ENCODE data around the gene SMAP2.
"Not testable (repeated sequence)": the region's sequence is repeated elsewhere in the genome, so short reads cannot be mapped to it uniquely, and the experiment has no call there.

SMAP2 gene

DNA sequence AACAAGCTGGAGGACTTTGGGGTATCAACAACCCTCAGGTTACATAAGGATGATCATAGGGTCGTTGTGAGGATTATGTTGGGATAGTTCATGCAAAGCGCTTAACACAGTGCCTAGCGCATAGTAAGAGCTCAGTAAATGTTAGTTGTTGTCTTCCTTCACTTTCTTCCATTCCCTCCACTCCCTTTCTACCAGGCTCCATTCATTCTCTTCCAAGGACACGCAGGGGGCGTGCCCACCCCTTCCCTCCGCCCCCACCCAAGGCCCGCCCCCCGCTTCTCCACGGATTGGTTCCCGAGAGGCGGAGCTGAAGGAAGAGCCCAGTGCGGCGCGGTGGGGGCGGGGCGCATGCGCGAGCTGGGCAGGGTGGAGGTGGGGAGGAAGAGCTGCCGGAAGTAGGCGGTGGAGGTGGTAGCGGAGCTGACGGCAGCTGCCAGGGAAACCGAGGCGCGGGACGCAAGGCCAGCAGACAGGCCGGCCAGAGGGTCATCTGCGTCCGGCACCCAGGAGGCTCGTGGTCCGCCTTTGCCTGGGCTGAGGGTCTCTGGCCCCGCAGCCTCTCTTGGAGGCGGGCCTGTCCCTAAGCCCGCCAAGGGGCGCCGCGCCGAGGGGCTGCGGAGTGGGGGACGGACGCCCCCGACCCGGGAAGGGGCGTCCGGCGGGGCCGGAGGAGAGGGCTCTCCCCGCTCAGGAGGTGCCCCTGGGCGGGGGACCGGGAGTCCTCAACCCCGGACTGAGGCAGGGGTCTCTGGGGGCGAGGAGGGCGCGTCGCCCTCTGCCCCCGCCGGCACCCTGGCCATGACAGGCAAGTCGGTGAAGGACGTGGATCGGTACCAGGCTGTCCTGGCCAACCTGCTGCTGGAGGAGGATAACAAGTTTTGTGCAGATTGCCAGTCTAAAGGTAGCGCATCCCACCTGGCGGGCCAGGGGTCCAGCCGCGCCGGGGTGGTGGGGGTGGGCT is at the start of gene SMAP2:
Gene SMAP2 (plus strand): TSS at position 405 of the 961 bp plus-strand sequence. CDS start 394 bp downstream, at position 799.
- DNase-seq (ENCODE audit: low read depth, low spot score), result peak; percentile 84
- no peaks in the 10 kb centered on the region for H3K9me3 ChIP-seq (ENCODE audit: control insufficient read depth, insufficient read depth, low read length)
- WGBS (ENCODE audit: insufficient coverage, insufficient read length), result no CpG with 5 or more reads among the region's 65 CpGs
- no peaks in the 10 kb centered on the region; the same call in 1 of the 2 replicates for H3K4me1 ChIP-seq (ENCODE audit: control insufficient read depth, insufficient read depth, low read length)
- no peaks in the 10 kb centered on the region for H3K36me3 ChIP-seq (ENCODE audit: control insufficient read depth, insufficient read depth, low read length)
- H3K27me3 ChIP-seq (ENCODE audit: control insufficient read depth, insufficient read depth, low read length), result no peaks in the 10 kb centered on the region
- no peak within 1 kb of the TSS for H3K27ac ChIP-seq (ENCODE audit: low read length)
- H3K4me3 ChIP-seq (ENCODE audit: low read length), result peak within 1 kb of the TSS; percentile 93

DNA sequence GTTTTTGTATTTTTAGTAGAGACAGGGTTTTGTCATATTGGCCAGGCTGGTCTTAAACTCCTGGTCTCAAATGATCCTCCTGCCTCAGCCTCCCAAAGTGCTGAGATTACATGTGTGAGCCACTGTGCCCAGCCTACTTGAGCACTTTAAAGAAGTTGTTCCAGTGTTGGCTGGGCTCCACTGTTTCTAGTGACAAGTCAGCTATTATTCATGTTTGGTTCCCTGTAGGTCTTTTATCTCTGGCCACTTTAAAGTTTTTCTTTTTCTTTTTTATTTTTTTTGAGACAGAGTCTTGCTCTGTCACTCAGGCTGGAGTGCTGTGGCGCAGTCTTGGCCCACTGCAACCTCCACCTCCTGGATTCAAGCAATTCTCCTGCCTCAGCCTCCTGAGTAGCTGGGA is 42.1 kb upstream of the SMAP2 start:
- H3K27ac ChIP-seq (ENCODE audit: low read length); H3K4me1 ChIP-seq (ENCODE audit: control insufficient read depth, insufficient read depth, low read length); H3K4me3 ChIP-seq (ENCODE audit: low read length); H3K27me3 ChIP-seq (ENCODE audit: control insufficient read depth, insufficient read depth, low read length); H3K9me3 ChIP-seq (ENCODE audit: control insufficient read depth, insufficient read depth, low read length); DNase-seq (ENCODE audit: low read depth, low spot score); H3K36me3 ChIP-seq (ENCODE audit: control insufficient read depth, insufficient read depth, low read length): not testable (repeated sequence)
- no CpG with 5 or more reads among the region's 1 CpG for WGBS (ENCODE audit: insufficient coverage, insufficient read length)

DNA sequence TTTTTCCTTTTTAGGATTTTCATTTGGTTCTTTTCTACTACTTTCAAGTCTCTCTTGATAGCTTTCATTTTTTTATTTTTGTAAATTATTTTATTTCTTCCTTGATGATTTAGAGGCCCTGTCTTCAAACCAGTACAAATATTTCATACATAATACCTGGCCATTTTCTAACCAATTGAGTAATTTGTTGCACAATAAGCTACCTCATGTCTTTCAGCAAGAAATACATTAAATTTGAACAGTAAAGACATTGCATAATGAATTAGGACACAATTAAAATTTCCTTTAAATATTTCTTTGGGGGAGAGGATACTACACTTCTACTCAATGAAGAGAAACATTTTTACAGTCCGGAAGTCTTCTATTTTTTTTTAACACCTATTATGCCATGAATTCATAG is 40.8 kb upstream of the SMAP2 start:
- Histone ChIP-seq H3K9me3 (ENCODE audit: control insufficient read depth, insufficient read depth, low read length) (no peaks in the 10 kb centered on the region), H3K36me3 (ENCODE audit: control insufficient read depth, insufficient read depth, low read length) (no peaks in the 10 kb centered on the region), H3K27ac (ENCODE audit: low read length) (no peak overlapping the region), H3K4me3 (ENCODE audit: low read length) (no peak overlapping the region), H3K27me3 (ENCODE audit: control insufficient read depth, insufficient read depth, low read length) (no peaks in the 10 kb centered on the region), H3K4me1 (ENCODE audit: control insufficient read depth, insufficient read depth, low read length) (no peaks in the 10 kb centered on the region)
- no peak for DNase-seq (ENCODE audit: low read depth, low spot score)
- WGBS (ENCODE audit: insufficient coverage, insufficient read length), result no CpG with 5 or more reads among the region's 1 CpG

DNA sequence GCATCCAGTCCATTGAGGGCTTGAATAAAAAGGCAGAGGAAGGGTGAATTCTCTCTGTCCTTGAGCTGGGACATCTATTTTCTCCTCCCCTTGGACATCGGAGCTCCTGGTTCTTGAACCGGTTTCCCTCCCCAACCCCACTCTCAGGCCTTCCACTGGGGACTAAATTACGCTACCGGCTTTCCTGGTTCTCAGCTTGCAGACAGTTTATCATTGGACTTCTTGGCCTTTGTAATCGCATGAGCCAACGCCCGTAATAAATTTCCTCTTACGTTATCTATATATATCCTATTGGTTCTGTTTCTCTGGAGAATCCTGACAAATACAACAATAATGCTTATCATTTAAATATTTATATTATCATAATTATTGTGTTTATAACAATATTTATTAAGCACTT is 36.1 kb upstream of the SMAP2 start:
- Histone ChIP-seq H3K4me3 (ENCODE audit: low read length) (no peak overlapping the region), H3K27me3 (ENCODE audit: control insufficient read depth, insufficient read depth, low read length) (no peaks in the 10 kb centered on the region), H3K9me3 (ENCODE audit: control insufficient read depth, insufficient read depth, low read length) (no peaks in the 10 kb centered on the region), H3K36me3 (ENCODE audit: control insufficient read depth, insufficient read depth, low read length) (no peaks in the 10 kb centered on the region), H3K27ac (ENCODE audit: low read length) (no peak overlapping the region), H3K4me1 (ENCODE audit: control insufficient read depth, insufficient read depth, low read length) (no peaks in the 10 kb centered on the region)
- no peak for DNase-seq (ENCODE audit: low read depth, low spot score)
- WGBS (ENCODE audit: insufficient coverage, insufficient read length), result no CpG with 5 or more reads among the region's 8 CpGs

DNA sequence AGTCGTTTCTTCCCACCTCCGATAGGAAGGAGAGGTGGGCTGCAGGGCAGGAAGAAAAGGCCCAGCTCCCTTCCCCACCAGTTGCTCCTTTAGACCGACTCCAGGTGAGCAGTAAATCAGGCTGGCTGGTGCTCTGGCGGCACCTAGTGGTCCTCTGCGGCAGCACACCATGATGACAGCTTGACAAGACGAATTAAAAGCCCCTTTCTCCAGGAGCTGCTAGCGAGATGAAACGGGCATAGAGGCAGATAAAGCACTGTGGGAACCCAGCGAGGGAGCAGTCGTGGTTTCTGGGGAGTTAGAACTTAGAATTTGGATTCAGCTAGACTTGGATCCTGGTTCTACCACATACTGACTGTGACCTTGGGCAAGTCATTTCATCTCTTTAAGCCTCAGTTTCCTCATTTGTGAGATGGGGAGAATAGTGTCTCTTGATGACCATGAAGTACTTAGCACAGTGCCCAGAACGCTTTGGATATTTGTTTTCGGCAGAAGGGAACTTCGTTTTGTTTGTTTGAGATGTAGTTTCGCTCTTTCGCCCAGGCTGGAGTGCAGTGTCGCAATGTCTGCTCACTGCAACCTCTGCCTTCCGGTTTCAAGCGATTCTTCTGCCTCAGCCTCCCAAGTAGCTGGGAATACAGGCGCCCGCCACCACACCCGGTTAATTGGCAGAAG is 34.6 kb upstream of the SMAP2 start:
- peak; percentile 88 for DNase-seq (ENCODE audit: low read depth, low spot score)
- Histone ChIP-seq H3K9me3 (ENCODE audit: control insufficient read depth, insufficient read depth, low read length) (no peaks in the 10 kb centered on the region), H3K27me3 (ENCODE audit: control insufficient read depth, insufficient read depth, low read length) (no peaks in the 10 kb centered on the region), H3K4me1 (ENCODE audit: control insufficient read depth, insufficient read depth, low read length) (no peaks in the 10 kb centered on the region), H3K36me3 (ENCODE audit: control insufficient read depth, insufficient read depth, low read length) (no peaks in the 10 kb centered on the region), H3K27ac (ENCODE audit: low read length) (no peak overlapping the region), H3K4me3 (ENCODE audit: low read length) (no peak overlapping the region)
- WGBS (ENCODE audit: insufficient coverage, insufficient read length), result no CpG with 5 or more reads among the region's 21 CpGs

DNA sequence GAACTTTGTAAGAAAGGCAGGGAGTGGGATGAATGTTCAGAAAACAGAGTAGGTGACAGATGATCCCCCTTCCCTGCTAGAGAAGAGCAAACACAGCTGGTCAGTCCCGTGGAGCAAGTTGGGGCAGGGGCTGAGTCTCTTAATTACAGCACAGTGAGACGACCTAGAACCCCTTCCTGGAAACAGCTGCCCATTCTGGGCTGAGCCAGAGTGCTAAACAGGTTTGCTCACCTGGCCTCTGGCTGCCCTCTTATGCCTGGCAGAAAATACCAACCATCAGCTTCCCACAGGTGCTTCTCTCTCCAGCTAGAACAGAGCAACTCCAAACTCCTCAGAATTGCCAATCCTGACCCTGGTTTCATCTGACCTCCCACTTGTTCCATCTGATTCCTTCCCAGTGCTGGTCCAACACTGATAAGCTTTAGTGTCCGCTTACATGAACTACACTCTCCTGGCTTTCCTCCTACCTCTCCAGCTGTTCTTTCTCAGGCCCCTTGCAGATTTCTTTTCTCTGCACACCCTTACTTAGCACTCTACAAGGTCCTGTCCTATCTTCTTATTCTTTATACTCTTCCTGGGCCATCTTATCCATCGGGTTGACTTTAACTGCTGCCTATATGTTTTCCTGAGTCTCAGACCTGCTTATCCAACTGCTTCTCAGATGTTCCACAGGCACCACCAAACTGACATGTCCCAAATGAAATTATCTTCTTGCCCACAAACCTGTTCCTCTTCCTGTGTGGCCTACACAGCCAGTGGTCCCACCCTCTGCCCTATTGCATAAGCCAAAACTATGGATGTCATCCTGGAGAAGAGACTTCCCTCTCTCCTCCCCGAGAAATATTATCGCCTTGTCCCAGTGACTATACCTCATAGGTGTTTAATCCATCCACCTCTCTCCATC is 33.9 kb upstream of the SMAP2 start:
- WGBS (ENCODE audit: insufficient coverage, insufficient read length), result no CpG with 5 or more reads among the region's 6 CpGs
- no peaks in the 10 kb centered on the region for H3K27me3 ChIP-seq (ENCODE audit: control insufficient read depth, insufficient read depth, low read length)
- no peak overlapping the region for H3K4me3 ChIP-seq (ENCODE audit: low read length)
- no peaks in the 10 kb centered on the region for H3K36me3 ChIP-seq (ENCODE audit: control insufficient read depth, insufficient read depth, low read length)
- H3K27ac ChIP-seq (ENCODE audit: low read length), result no peak overlapping the region
- no peaks in the 10 kb centered on the region for H3K4me1 ChIP-seq (ENCODE audit: control insufficient read depth, insufficient read depth, low read length)
- H3K9me3 ChIP-seq (ENCODE audit: control insufficient read depth, insufficient read depth, low read length), result no peaks in the 10 kb centered on the region
- no peak for DNase-seq (ENCODE audit: low read depth, low spot score)

DNA sequence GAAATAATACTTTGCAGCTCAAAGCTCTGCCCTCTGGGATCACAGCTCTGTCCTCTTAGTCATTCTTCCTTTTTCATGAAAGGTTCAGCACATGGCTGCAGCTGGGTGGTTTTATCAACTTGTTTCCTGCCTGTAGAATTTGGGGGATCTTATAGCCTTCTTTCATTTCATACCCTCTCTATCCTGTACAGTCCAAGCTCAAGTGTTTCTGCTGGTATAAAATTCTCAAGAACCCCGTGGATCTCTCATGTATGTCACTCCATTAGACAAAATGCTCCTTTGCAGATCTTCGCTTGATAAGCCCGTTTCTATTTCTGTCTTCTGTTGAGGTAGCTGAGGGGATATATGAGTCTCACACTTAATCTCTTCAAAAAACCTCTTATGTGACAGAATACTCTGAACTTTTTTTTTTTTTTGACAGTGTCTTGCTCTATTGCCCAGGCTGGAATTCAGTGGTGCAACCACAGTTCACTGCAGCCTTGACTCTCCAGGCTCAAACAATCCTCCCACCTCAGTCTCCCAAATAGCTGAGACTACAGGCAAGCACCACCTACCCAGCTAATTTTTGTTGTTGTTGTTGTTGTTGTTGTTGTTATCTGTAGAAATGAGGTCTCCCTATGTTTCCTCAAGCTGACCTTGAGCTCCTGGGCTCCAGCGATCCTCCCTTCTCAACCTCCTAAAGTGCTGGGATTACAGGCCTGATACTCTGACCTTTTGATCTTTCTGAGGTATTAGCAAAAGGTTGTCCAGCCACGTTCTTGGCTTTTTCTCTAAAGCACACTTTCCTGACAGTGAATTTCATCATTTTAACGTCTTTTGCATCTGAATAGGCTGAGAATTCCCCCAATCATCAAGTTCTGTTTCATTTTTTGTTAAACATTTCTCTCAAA is 31.8 kb upstream of the SMAP2 start:
- no CpG with 5 or more reads among the region's 6 CpGs for WGBS (ENCODE audit: insufficient coverage, insufficient read length)
- H3K27me3 ChIP-seq (ENCODE audit: control insufficient read depth, insufficient read depth, low read length), result no peaks in the 10 kb centered on the region
- H3K4me3 ChIP-seq (ENCODE audit: low read length), result no peak overlapping the region
- H3K36me3 ChIP-seq (ENCODE audit: control insufficient read depth, insufficient read depth, low read length), result no peaks in the 10 kb centered on the region
- no peak overlapping the region for H3K27ac ChIP-seq (ENCODE audit: low read length)
- no peaks in the 10 kb centered on the region for H3K4me1 ChIP-seq (ENCODE audit: control insufficient read depth, insufficient read depth, low read length)
- DNase-seq (ENCODE audit: low read depth, low spot score), result no peak
- H3K9me3 ChIP-seq (ENCODE audit: control insufficient read depth, insufficient read depth, low read length), result no peaks in the 10 kb centered on the region

DNA sequence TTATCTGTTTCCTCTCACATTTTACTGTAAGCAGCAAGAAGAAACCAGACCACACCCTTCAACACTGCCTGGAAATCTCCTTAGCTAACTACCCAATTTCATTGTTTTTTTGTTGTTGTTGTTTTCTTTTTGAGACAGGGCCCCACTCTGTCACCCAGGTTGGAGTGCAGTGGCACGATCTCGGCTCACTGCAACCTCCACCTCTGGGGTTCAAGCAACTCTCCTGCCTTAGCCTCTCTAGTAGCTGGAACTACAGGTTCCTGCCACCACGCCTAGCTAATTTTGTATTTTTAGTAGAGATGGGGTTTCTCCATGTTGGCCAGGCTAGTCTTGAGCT is 31.2 kb upstream of the SMAP2 start:
- not testable (repeated sequence) for H3K4me1 ChIP-seq (ENCODE audit: control insufficient read depth, insufficient read depth, low read length); DNase-seq (ENCODE audit: low read depth, low spot score)

DNA sequence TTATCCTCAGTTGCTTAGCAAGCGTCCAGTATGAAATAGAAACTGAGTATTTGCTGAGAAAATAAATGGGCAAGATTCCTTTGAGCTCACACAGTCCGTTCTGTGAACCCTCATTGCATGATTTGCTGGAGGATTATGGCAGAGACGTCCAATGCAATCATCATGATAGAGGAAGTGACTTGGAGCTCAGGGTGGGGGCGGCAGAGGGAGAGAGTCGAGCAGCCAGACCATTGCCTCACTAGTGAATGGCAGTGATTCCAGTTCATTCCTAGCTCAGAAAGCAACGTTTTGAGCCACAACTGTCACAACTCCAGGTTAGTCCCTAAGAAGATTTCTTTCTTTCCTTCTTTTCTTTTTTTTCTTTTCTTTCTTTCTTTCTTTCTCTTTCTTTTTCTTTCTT is 28.9 kb upstream of the SMAP2 start:
- DNase-seq (ENCODE audit: low read depth, low spot score), result no peak
- no CpG with 5 or more reads among the region's 6 CpGs for WGBS (ENCODE audit: insufficient coverage, insufficient read length)

More for the DNA sequence above, 31.2 kb upstream of the SMAP2 start:
- not testable (repeated sequence) for H3K27me3 ChIP-seq (ENCODE audit: control insufficient read depth, insufficient read depth, low read length); H3K36me3 ChIP-seq (ENCODE audit: control insufficient read depth, insufficient read depth, low read length); H3K27ac ChIP-seq (ENCODE audit: low read length); H3K4me3 ChIP-seq (ENCODE audit: low read length); H3K9me3 ChIP-seq (ENCODE audit: control insufficient read depth, insufficient read depth, low read length)
- no CpG with 5 or more reads among the region's 3 CpGs for WGBS (ENCODE audit: insufficient coverage, insufficient read length)

More for the DNA sequence above, 28.9 kb upstream of the SMAP2 start:
- no peaks in the 10 kb centered on the region for H3K27me3 ChIP-seq (ENCODE audit: control insufficient read depth, insufficient read depth, low read length)
- H3K9me3 ChIP-seq (ENCODE audit: control insufficient read depth, insufficient read depth, low read length), result no peaks in the 10 kb centered on the region
- H3K4me1 ChIP-seq (ENCODE audit: control insufficient read depth, insufficient read depth, low read length), result no peaks in the 10 kb centered on the region
- no peaks in the 10 kb centered on the region for H3K36me3 ChIP-seq (ENCODE audit: control insufficient read depth, insufficient read depth, low read length)
- H3K27ac ChIP-seq (ENCODE audit: low read length), result no peak overlapping the region
- no peak overlapping the region for H3K4me3 ChIP-seq (ENCODE audit: low read length)

Measured in iPS DF 6.9 (cell line).